RWPE1 (cell line): ENCODE measurements around the gene TRIB2.
A peak's percentile ranks its signal among the peaks of the same experiment; 100 is the strongest.

Source experiments
- CTCF ChIA-PET: fragments of 350-600 bp; sonication (Branson Sonifier 250); formaldehyde crosslinking; extraction: SDS; loops from one replicate; lab custom pipeline; 2021; lab: Yijun Ruan, JAX
- POLR2A ChIA-PET: fragments of 400-600 bp; formaldehyde crosslinking; extraction: SDS; loops from one replicate; lab custom pipeline; 2020; ENCODE audit warnings: antibody characterized with exemption; ENCODE audit not compliant: low non-redundant PET; lab: Yijun Ruan, JAX
- DNase-seq: peaks from one replicate; pipeline ENCODE4 v3.0.0; 2012; ENCODE audit warnings: low spot score
- H3K27ac ChIP-seq: fragments of 450-650 bp; 2 replicates; pipeline ENCODE4 v1.5.1; 2017
- CTCF ChIP-seq: fragments of 450-650 bp; conservative IDR thresholded peaks from 2 replicates; pipeline ENCODE4 v1.5.1; 2017; ENCODE audit warnings: low read depth, mild to moderate bottlenecking

TRIB2 gene

GRCh38 chr2:12727065-12727464 is 10.3 kb downstream of the TRIB2 start:
- no peak for DNase-seq
- H3K27ac ChIP-seq = peak overlapping the region; percentile 40
- ChIA-PET POLR2A (interaction anchor here (0.5 kb wide), 1 partner anchor 197 kb away, joined by 4 read pairs; no protein-coding TSS in a partner anchor), CTCF (interaction anchor here (1.3 kb wide), 1 partner anchor 84 kb away, joined by 6 read pairs; no protein-coding TSS in a partner anchor)
- no peak for TF ChIP-seq CTCF

GRCh38 chr2:12727641-12728040 is 10.9 kb downstream of the TRIB2 start:
- no peak for TF ChIP-seq CTCF
- ChIA-PET POLR2A (interaction anchor here (0.5 kb wide), 1 partner anchor 196 kb away, joined by 4 read pairs; no protein-coding TSS in a partner anchor), CTCF (interaction anchor here (1.3 kb wide), 1 partner anchor 85 kb away, joined by 6 read pairs; no protein-coding TSS in a partner anchor)
- H3K27ac ChIP-seq = peak overlapping the region; percentile 40
- no peak for DNase-seq

GRCh38 chr2:12728221-12728777 is 11.6 kb downstream of the TRIB2 start:
- DNase-seq = no peak
- ChIA-PET POLR2A (no interaction called here), CTCF (no interaction called here)
- H3K27ac ChIP-seq = 0 out of 2 replicates have a peak overlapping the region, but pooled peaks have one; percentile 40
- no peak for TF ChIP-seq CTCF

GRCh38 chr2:12730265-12730664 is 13.5 kb downstream of the TRIB2 start:
- ChIA-PET POLR2A (no interaction called here), CTCF (interaction anchor here (0.7 to 1.8 kb wide), 3 partner anchors 14 to 201 kb away, joined by 3 to 4 read pairs (median 3); no protein-coding TSS in a partner anchor)
- no peak for DNase-seq
- no peak overlapping the region for H3K27ac ChIP-seq
- TF ChIP-seq CTCF = no peak

- peak overlapping the region; percentile 68 for H3K27ac ChIP-seq
- no peak for TF ChIP-seq CTCF
- ChIA-PET CTCF (no interaction called here), POLR2A (no interaction called here)
- no peak for DNase-seq
Measured at GRCh38 chr2:12731701-12732280, 15.1 kb downstream of the TRIB2 start.

GRCh38 chr2:12732651-12733050 is 15.9 kb downstream of the TRIB2 start:
- H3K27ac ChIP-seq = peak overlapping the region; percentile 68
- no peak for TF ChIP-seq CTCF
- ChIA-PET CTCF (interaction anchor here (0.7 kb wide), 1 partner anchor 983 kb away, joined by 3 read pairs; no protein-coding TSS in a partner anchor), POLR2A (no interaction called here)
- DNase-seq = no peak
